Heart left ventricle (tissue), 16 donors: ENCODE measurements around the gene USP16. TPM values are rescaled to one million over a fixed set of nuclear protein-coding genes. Genes with fewer than 3 reads are reported as not detected.

Experiments
- ATAC-seq, 4 donors: fragments of 200-7000 bp; cut with Tn5 transposase; one replicate each; pipeline ENCODE4 v1.9.1; 2020 to 2022; ENCODE audit warnings: moderate library complexity in 4 of 4, mild to moderate bottlenecking in 3 of 4, moderate number of reproducible peaks in 1 of 4
- DNase-seq, 5 donors: peaks; one replicate each; pipeline ENCODE4 v3.0.0-alpha.2; 2020
- H3K27ac ChIP-seq, 12 donors: fragments of 200-600 bp; sonication (generic) in 4 of 12; one replicate each; pipeline versions ENCODE4 v1.5.0 to v1.8.0; 2016 to 2022; ENCODE audit warnings: mild to moderate bottlenecking in 2 of 12
- H3K27me3 ChIP-seq, 9 donors: fragments of 200-600 bp; sonication (generic) in 2 of 9; one replicate each; pipeline versions ENCODE4 v1.5.1 to v1.8.0; 2016 to 2022; ENCODE audit warnings: mild to moderate bottlenecking in 3 of 9
- H3K36me3 ChIP-seq, 9 donors: fragments of 200-600 bp; sonication (generic) in 2 of 9; one replicate each; pipeline versions ENCODE4 v1.5.0 to v1.8.0; 2018 to 2022; ENCODE audit warnings: mild to moderate bottlenecking in 2 of 9
- H3K4me1 ChIP-seq, 12 donors: fragments of 200-600 bp; sonication (generic) in 4 of 12; one replicate each; pipeline versions ENCODE4 v1.5.0 to v1.8.0; 2016 to 2022; ENCODE audit warnings: mild to moderate bottlenecking in 3 of 12
- H3K4me3 ChIP-seq, 12 donors: fragments of 200-600 bp; sonication (generic) in 4 of 12; one replicate each; pipeline versions ENCODE4 v1.5.0 to v1.8.0; 2017 to 2022; ENCODE audit warnings: mild to moderate bottlenecking in 9 of 12, moderate library complexity in 4 of 12
- H3K9me3 ChIP-seq, 12 donors: fragments of 200-600 bp; sonication (generic) in 4 of 12; one replicate each; pipeline versions ENCODE4 v1.5.0 to v1.8.0; 2016 to 2022; ENCODE audit warnings: mild to moderate bottlenecking in 1 of 12
- POLR2A ChIP-seq, 2 donors: fragments of 450-650 bp; IDR thresholded peaks; one replicate each; pipeline ENCODE4 v1.6.1; 2017; ENCODE audit warnings: antibody characterized with exemption in 2 of 2, mild to moderate bottlenecking in 2 of 2, moderate library complexity in 2 of 2
- WGBS, 4 donors: extraction: QIAGEN DNeasy Blood & Tissue Kit in 2 of 4; methylation state at CpG; one replicate each; pipeline versions ENCODE4 v1.1.5 to v1.1.7; 2013 to 2018; 5-methylcytosine and 5-hydroxymethylcytosine counted together
- intact Hi-C, 10 donors: fragments of 100-400 bp; cut with DNase I; formaldehyde crosslinking; loops; one replicate each; pipeline versions ENCODE4 v1.11.1 to v1.14.2; 2022
- polyA plus RNA-seq, 2 donors: library from polyadenylated mRNA; stranded (reverse); fragments of 200-250 nt; gene quantifications; one replicate each; pipeline ENCODE4 v1.2.3, GENCODE V29; 2013
- total RNA-seq, 9 donors: library from RNA; depleted of rRNA in 2 of 9; stranded (reverse); fragments of >200 nt in 2 of 9; fragmentation: NEBNext Ultra II Directional in 3 of 9; extraction: Animal tissue kit (Norgen Biotek cat#: 25700) in 3 of 9; gene quantifications; one replicate each; pipeline versions ENCODE4 v1.1.0 to v1.2.4, GENCODE V29; 2016 to 2023
- TF ChIP-seq, protein P1 (sequence below), 12 donors: fragments of 200-600 bp; sonication (generic) in 4 of 12; IDR thresholded peaks; one replicate each; pipeline versions ENCODE4 v1.5.0 to v1.8.0; 2018 to 2022; ENCODE audit warnings: antibody characterized with exemption in 12 of 12, mild to moderate bottlenecking in 5 of 12
- donor health status: ischemic (EF 13 %, LVEDD 7.1; RV severe dilation, severe dysfunction).
- donor health status: healthy with polysubstance abuse.
- donor health status: DM: no; HTN: yes; CAD: no.
- donor health status: DM: no; HTN: no; CAD: no.
- donor health status: ischemic (EF 25% LVEDD 6.9; RV normal size, moderate dysfunction).
- donor health status: ischemic (EF 25% LVEDD 5.7; RV mildly dilated, moderate dysfunction).
- donor health status: healthy.
- donor health status: DM: yes; HTN: yes; CAD: no.
- donor health status: ischemic (EF 35%, LVEDD 5.7; RV mildly dilated, moderate dysfunction).
- donor health status: nonischemic (EF 11% LVEDD 7.7; RV severe dilation, severe dysfunction).
- donor health status: DM: yes; HTN: yes; CAD: no.
- donor health status: PGD.
- donor health status: ischemic (EF 29% LVEDD 5.4; RV normal size, mild dysfunction).
- donor health status: nonischemic (EF 23%, LVEDD 6.1; RV moderate dilation, normal function).

The USP16 gene
- total and polyA plus RNA-seq, 11 donors, result 16.4 to 42.6 (median 32.4) TPM

- Histone ChIP-seq H3K4me1 (peaks cover 0 to 36% (median 9%) of the 10 kb centered on the region in 12 donors), H3K36me3 (no peaks in the 10 kb centered on the region), H3K9me3 (no peaks in the 10 kb centered on the region), H3K4me3 (no peak overlapping the region), H3K27ac (no peak overlapping the region), H3K27me3 (no peaks in the 10 kb centered on the region)
- no peak for DNase-seq
- 91 to 95% (median 93%) methylated on average over 3 of the region's 3 CpGs for WGBS, 4 donors
- intact Hi-C loops, result loop anchor here in 1 of 10 donors (10.0 kb wide), 1 partner anchor 81 kb away; no protein-coding TSS in a partner anchor
- TF ChIP-seq POLR2A (IDR thresholded peaks at IDR 0.05), result no peak
- TF ChIP-seq, protein P1, sequence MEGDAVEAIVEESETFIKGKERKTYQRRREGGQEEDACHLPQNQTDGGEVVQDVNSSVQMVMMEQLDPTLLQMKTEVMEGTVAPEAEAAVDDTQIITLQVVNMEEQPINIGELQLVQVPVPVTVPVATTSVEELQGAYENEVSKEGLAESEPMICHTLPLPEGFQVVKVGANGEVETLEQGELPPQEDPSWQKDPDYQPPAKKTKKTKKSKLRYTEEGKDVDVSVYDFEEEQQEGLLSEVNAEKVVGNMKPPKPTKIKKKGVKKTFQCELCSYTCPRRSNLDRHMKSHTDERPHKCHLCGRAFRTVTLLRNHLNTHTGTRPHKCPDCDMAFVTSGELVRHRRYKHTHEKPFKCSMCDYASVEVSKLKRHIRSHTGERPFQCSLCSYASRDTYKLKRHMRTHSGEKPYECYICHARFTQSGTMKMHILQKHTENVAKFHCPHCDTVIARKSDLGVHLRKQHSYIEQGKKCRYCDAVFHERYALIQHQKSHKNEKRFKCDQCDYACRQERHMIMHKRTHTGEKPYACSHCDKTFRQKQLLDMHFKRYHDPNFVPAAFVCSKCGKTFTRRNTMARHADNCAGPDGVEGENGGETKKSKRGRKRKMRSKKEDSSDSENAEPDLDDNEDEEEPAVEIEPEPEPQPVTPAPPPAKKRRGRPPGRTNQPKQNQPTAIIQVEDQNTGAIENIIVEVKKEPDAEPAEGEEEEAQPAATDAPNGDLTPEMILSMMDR (IDR thresholded peaks at IDR 0.05), result no peak
- ATAC-seq, result no peak
Measured at GRCh38 chr21:29083306-29083705, 58.8 kb downstream of the USP16 start.

DNA sequence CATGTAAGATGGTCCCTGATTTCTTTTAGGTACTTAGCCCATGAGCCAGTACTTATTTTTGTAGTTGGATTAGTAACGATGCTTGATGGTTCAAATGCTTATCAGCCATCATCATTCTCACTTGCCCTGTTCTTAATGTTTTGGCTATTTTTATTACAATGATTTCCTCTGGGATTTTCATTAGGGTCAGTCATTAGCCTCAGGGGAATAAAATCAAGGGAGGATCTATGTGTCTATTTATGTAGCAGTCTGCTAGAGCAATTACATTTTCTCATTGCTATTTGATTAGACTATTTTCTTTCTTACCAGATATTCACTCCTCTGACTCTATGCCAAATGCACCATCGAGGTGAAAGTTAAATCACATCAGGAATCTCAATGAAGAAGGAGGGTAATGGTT, 59.9 kb downstream of the USP16 start:
- TF ChIP-seq POLR2A (IDR thresholded peaks at IDR 0.05), result no peak
- TF ChIP-seq, protein P1 (IDR thresholded peaks at IDR 0.05), result no peak
- Histone ChIP-seq H3K27ac (peak overlapping the region in 2 of 12 donors; percentile 3 to 11), H3K4me1 (peaks cover 0 to 28% (median 7%) of the 10 kb centered on the region in 12 donors), H3K27me3 (no peaks in the 10 kb centered on the region), H3K36me3 (no peaks in the 10 kb centered on the region), H3K4me3 (no peak overlapping the region), H3K9me3 (no peaks in the 10 kb centered on the region)
- intact Hi-C loops, result loop anchor here in 1 of 10 donors (10.0 kb wide), 1 partner anchor 80 kb away; no protein-coding TSS in a partner anchor
- DNase-seq (no peak), ATAC-seq (peak in 2 of 4 donors; percentile 26 to 54)
- WGBS, 4 donors, result 24 to 51% (median 36%) methylated on average over 2 of the region's 2 CpGs

GRCh38 chr21:29085106-29085752, 60.8 kb downstream of the USP16 start:
- H3K27me3 ChIP-seq, result no peaks in the 10 kb centered on the region
- no peak overlapping the region for H3K4me3 ChIP-seq
- no peaks in the 10 kb centered on the region for H3K9me3 ChIP-seq
- WGBS, 4 donors, result 80 to 87% (median 85%) methylated on average over 8 of the region's 8 CpGs
- no peak for TF ChIP-seq POLR2A (IDR thresholded peaks at IDR 0.05)
- TF ChIP-seq, protein P1 (IDR thresholded peaks at IDR 0.05), result no peak
- H3K4me1 ChIP-seq, result peaks cover 0 to 26% (median 4%) of the 10 kb centered on the region in 12 donors
- peak overlapping the region in 3 of 12 donors; percentile 3 to 11 (median 10) for H3K27ac ChIP-seq
- no peaks in the 10 kb centered on the region for H3K36me3 ChIP-seq
- DNase-seq, result no peak
- intact Hi-C loops, result loop anchor here in 4 of 10 donors (5.0 to 10.0 kb wide), 2 partner anchors 77 to 80 kb away; no protein-coding TSS in a partner anchor
- ATAC-seq, result no peak

DNA sequence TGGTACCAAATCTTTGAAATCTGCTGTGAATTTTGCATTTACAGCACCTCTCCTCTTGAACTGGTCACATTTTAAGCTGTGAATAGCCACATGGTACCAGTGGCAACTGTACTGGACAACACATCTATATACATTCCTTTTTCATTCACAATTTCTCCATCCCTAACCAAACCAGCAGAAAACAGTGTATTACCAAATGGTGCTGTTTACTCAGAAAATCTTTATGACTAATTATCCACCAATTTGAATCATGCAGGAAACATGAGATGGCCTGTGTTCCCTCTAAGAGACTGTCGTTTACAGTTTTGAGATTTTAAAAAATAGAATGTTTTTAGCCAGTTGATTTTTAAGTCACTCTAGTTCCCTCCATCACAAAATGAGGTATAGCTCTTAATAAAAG, 66.6 kb downstream of the USP16 start:
- no peak for DNase-seq
- intact Hi-C loops, result loop anchor here in 8 of 10 donors (2.0 to 10.0 kb wide), 10 partner anchors 54 to 764 kb away; no protein-coding TSS in a partner anchor
- H3K27ac ChIP-seq, result peak overlapping the region in 1 of 12 donors; percentile 0

More for the DNA sequence above, 66.6 kb downstream of the USP16 start:
- Histone ChIP-seq H3K27me3 (no peaks in the 10 kb centered on the region), H3K36me3 (no peaks in the 10 kb centered on the region), H3K4me3 (no peak overlapping the region), H3K9me3 (no peaks in the 10 kb centered on the region), H3K4me1 (peaks cover 0 to 11% (median 0%) of the 10 kb centered on the region in 12 donors)
- ATAC-seq, result no peak
- TF ChIP-seq, protein P1 (IDR thresholded peaks at IDR 0.05), result no peak
- no peak for TF ChIP-seq POLR2A (IDR thresholded peaks at IDR 0.05)
- WGBS, 4 donors, result 62 to 77% (median 69%) methylated on average over 1 of the region's 1 CpG
